Activated T-helper 1 cell treated with anti-CD3 and anti-CD28 coated beads, Interleukin-12 subunit alpha, Interleukin-12 subunit beta, Interleukin-2, Interleukin-4 antibody, amounts not matched to agents 30 ng/mL and 10 ng/mL and 1 ng/mL, durations not matched to agents 14 hours and 24 hours and 36 hours (primary cell): ENCODE data around the gene SARM1. TPM values are rescaled to one million over a fixed set of nuclear protein-coding genes. Genes with fewer than 3 reads are reported as not detected.

Source experiments
- DNase-seq: peaks from one replicate; pipeline ENCODE4 v3.0.0; 2021; ENCODE audit warnings: low spot score
- H3K27ac Mint-ChIP-seq: one replicate; pipeline ENCODE4 v1.8.0; 2021; ENCODE audit warnings: mild to moderate bottlenecking, mixed read lengths
- H3K27me3 Mint-ChIP-seq: one replicate; pipeline ENCODE4 v1.8.0; 2022; ENCODE audit warnings: mild to moderate bottlenecking, moderate library complexity, mixed read lengths; ENCODE audit not compliant: insufficient read depth
- H3K36me3 Mint-ChIP-seq: one replicate; pipeline ENCODE4 v1.8.0; 2021; ENCODE audit warnings: low read depth, mixed read lengths
- H3K4me1 Mint-ChIP-seq: one replicate; pipeline ENCODE4 v1.8.0; 2021; ENCODE audit warnings: low read depth, mixed read lengths
- H3K4me3 Mint-ChIP-seq: one replicate; pipeline ENCODE4 v1.8.0; 2021; ENCODE audit warnings: mild to moderate bottlenecking, moderate library complexity, mixed read lengths
- H3K9me3 Mint-ChIP-seq: one replicate; pipeline ENCODE4 v1.8.0; 2021; ENCODE audit warnings: mixed read lengths
- intact Hi-C: fragments of 100-400 bp; cut with micrococcal nuclease; formaldehyde crosslinking; loops from one replicate; pipeline ENCODE4 v1.15.1; 2024
- total RNA-seq: library from RNA; stranded (reverse); gene quantifications from 2 replicates; pipeline ENCODE4 v1.2.3, GENCODE V29; 2022

Gene SARM1
- total RNA-seq, 1 donor from 2014 or later, result 45.6 TPM

- Mint-ChIP-seq H3K9me3 (no peaks in the 10 kb centered on the region), H3K4me1 (no peaks in the 10 kb centered on the region), H3K4me3 (no peak overlapping the region), H3K27ac (no peak overlapping the region), H3K27me3 (no peaks in the 10 kb centered on the region), H3K36me3 (peaks cover 45% of the 10 kb centered on the region)
- DNase-seq, result no peak
- intact Hi-C loops, result no loop called here
These were observed 27.0 kb upstream of the SARM1 start for GRCh38 chr17:28344435-28344901.

- Mint-ChIP-seq H3K27me3 (no peaks in the 10 kb centered on the region), H3K4me3 (no peak overlapping the region), H3K4me1 (no peaks in the 10 kb centered on the region), H3K9me3 (no peaks in the 10 kb centered on the region), H3K36me3 (peaks cover 46% of the 10 kb centered on the region), H3K27ac (no peak overlapping the region)
- no peak for DNase-seq
- intact Hi-C loops, result no loop called here
These were observed 25.9 kb upstream of the SARM1 start for GRCh38 chr17:28345419-28346198.

- H3K4me3 Mint-ChIP-seq, result no peak overlapping the region
- intact Hi-C loops, result no loop called here
- peaks cover 50% of the 10 kb centered on the region for H3K36me3 Mint-ChIP-seq
- no peak overlapping the region for H3K27ac Mint-ChIP-seq
- no peaks in the 10 kb centered on the region for H3K27me3 Mint-ChIP-seq
- H3K4me1 Mint-ChIP-seq, result no peaks in the 10 kb centered on the region
- no peak for DNase-seq
- no peaks in the 10 kb centered on the region for H3K9me3 Mint-ChIP-seq
These were observed 25.3 kb upstream of the SARM1 start for GRCh38 chr17:28346199-28346580.

- intact Hi-C loops, result no loop called here
- Mint-ChIP-seq H3K27ac (no peak overlapping the region), H3K4me1 (no peaks in the 10 kb centered on the region), H3K9me3 (no peaks in the 10 kb centered on the region), H3K36me3 (peaks cover 56% of the 10 kb centered on the region), H3K4me3 (no peak overlapping the region), H3K27me3 (no peaks in the 10 kb centered on the region)
- no peak for DNase-seq
These were observed 24.7 kb upstream of the SARM1 start for GRCh38 chr17:28346746-28347246.

GRCh38 chr17:28347261-28347891, 24.1 kb upstream of the SARM1 start:
- no peaks in the 10 kb centered on the region for H3K4me1 Mint-ChIP-seq
- H3K27me3 Mint-ChIP-seq, result no peaks in the 10 kb centered on the region
- peaks cover 54% of the 10 kb centered on the region for H3K36me3 Mint-ChIP-seq
- DNase-seq, result no peak
- H3K4me3 Mint-ChIP-seq, result no peak overlapping the region
- H3K9me3 Mint-ChIP-seq, result no peaks in the 10 kb centered on the region
- intact Hi-C loops, result no loop called here
- H3K27ac Mint-ChIP-seq, result no peak overlapping the region

- H3K27ac Mint-ChIP-seq, result no peak overlapping the region
- H3K27me3 Mint-ChIP-seq, result no peaks in the 10 kb centered on the region
- H3K4me1 Mint-ChIP-seq, result no peaks in the 10 kb centered on the region
- H3K36me3 Mint-ChIP-seq, result peaks cover 57% of the 10 kb centered on the region
- DNase-seq, result no peak
- H3K4me3 Mint-ChIP-seq, result no peak overlapping the region
- H3K9me3 Mint-ChIP-seq, result no peaks in the 10 kb centered on the region
- intact Hi-C loops, result no loop called here
These were observed 22.5 kb upstream of the SARM1 start for GRCh38 chr17:28348979-28349378.

GRCh38 chr17:28350271-28350670, 21.2 kb upstream of the SARM1 start:
- Mint-ChIP-seq H3K4me3 (no peak overlapping the region), H3K27ac (no peak overlapping the region), H3K4me1 (peaks cover 6% of the 10 kb centered on the region), H3K27me3 (no peaks in the 10 kb centered on the region), H3K36me3 (peaks cover 58% of the 10 kb centered on the region), H3K9me3 (no peaks in the 10 kb centered on the region)
- intact Hi-C loops, result no loop called here
- no peak for DNase-seq

GRCh38 chr17:28357061-28357900, 14.2 kb upstream of the SARM1 start, which contains the start of gene POLDIP2:
Gene POLDIP2 (minus strand): TSS chr17:28357527. CDS start chr17:28357448, 79 bp downstream.
- Mint-ChIP-seq H3K27me3 (no peaks in the 10 kb centered on the region), H3K4me1 (peaks cover 32% of the 10 kb centered on the region), H3K36me3 (peaks cover 56% of the 10 kb centered on the region), H3K27ac (peak within 1 kb of the TSS; percentile 92), H3K4me3 (peak within 1 kb of the TSS; percentile 95), H3K9me3 (no peaks in the 10 kb centered on the region)
- peak; percentile 97 for DNase-seq
- intact Hi-C loops, result loop anchor here (1.0 to 2.0 kb wide), 6 partner anchors 14 to 464 kb away; partner anchors contain the start of genes IFT20, LYRM9, SARM1 and TMEM97

- Mint-ChIP-seq H3K4me3 (peak overlapping the region; percentile 95), H3K27me3 (no peaks in the 10 kb centered on the region), H3K36me3 (peaks cover 55% of the 10 kb centered on the region), H3K9me3 (no peaks in the 10 kb centered on the region), H3K27ac (peak overlapping the region; percentile 92), H3K4me1 (peaks cover 32% of the 10 kb centered on the region)
- intact Hi-C loops, result loop anchor here (1.0 to 2.0 kb wide), 6 partner anchors 13 to 465 kb away; partner anchors contain the start of genes IFT20, LYRM9, SARM1 and TMEM97
- DNase-seq, result no peak
These were observed 13.6 kb upstream of the SARM1 start for GRCh38 chr17:28357901-28358197.

GRCh38 chr17:28363186-28363585, 8.3 kb upstream of the SARM1 start:
- H3K27me3 Mint-ChIP-seq, result no peaks in the 10 kb centered on the region
- no peak overlapping the region for H3K27ac Mint-ChIP-seq
- H3K4me1 Mint-ChIP-seq, result peaks cover 5% of the 10 kb centered on the region
- no peak overlapping the region for H3K4me3 Mint-ChIP-seq
- H3K36me3 Mint-ChIP-seq, result peaks cover 25% of the 10 kb centered on the region
- H3K9me3 Mint-ChIP-seq, result no peaks in the 10 kb centered on the region
- intact Hi-C loops, result no loop called here
- DNase-seq, result no peak

GRCh38 chr17:28363776-28364650, 7.5 kb upstream of the SARM1 start:
- Mint-ChIP-seq H3K4me1 (no peaks in the 10 kb centered on the region), H3K9me3 (no peaks in the 10 kb centered on the region), H3K36me3 (peaks cover 23% of the 10 kb centered on the region), H3K4me3 (no peak overlapping the region), H3K27ac (no peak overlapping the region), H3K27me3 (no peaks in the 10 kb centered on the region)
- intact Hi-C loops, result no loop called here
- no peak for DNase-seq
